GM12878 (cell line): ENCODE data around the gene CDON. TPM values are rescaled to one million over a fixed set of nuclear protein-coding genes. Genes with fewer than 3 reads are reported as not detected.

ENCODE experiments used
- ATAC-seq: fragments of 200-7000 bp; cut with Tn5 transposase; 3 replicates; pipeline ENCODE4 v1.9.1; 2020; ENCODE audit warnings: mild to moderate bottlenecking, moderate library complexity
- BruUV-seq: library from RNA; stranded (reverse); fragments of 400-500 nt; replicated peaks from 2 replicates; lab custom pipeline; 2021; lab: Mats Ljungman, UMichigan
- CTCF ChIA-PET: fragments of 300-600 bp; sonication (Branson Sonifier 250); formaldehyde crosslinking; extraction: SDS; loops from one replicate; lab custom pipeline; 2021; ENCODE audit warnings: inconsistent platforms; lab: Yijun Ruan, JAX
- POLR2A ChIA-PET: fragments of 350-600 bp; formaldehyde crosslinking; extraction: SDS; loops from one replicate; lab custom pipeline; 2021; ENCODE audit warnings: inconsistent platforms; lab: Charles Lee
- RAD21 ChIA-PET: fragments of 300-600 bp; sonication (Branson Sonifier 250); formaldehyde crosslinking; loops from one replicate; lab custom pipeline; 2023; ENCODE audit warnings: antibody characterized with exemption; ENCODE audit not compliant: unreplicated experiment; lab: Charles Lee
- SMC1A ChIA-PET: fragments of 300-600 bp; sonication (Branson Sonifier 250); formaldehyde crosslinking; loops from one replicate; lab custom pipeline; 2023; ENCODE audit not compliant: unreplicated experiment, uncharacterized antibody; lab: Charles Lee
- DNase-seq: peaks from one replicate; pipeline ENCODE4 v3.0.0-alpha.2; 2011; ENCODE audit warnings: low read depth, low spot score
- FAIRE-seq: peaks from 3 replicates; lab custom pipeline; 2011; peaks lifted over from hg19 to GRCh38; lab: Jason Lieb, UNC
- H2AFZ ChIP-seq: 2 replicates; pipeline ENCODE4 v1.6.0; 2011; ENCODE audit warnings: low read depth, low read length, control low read depth; ENCODE audit not compliant: control insufficient read depth
- H3K27ac ChIP-seq: 2 replicates; pipeline ENCODE4 v1.5.1; 2011; ENCODE audit warnings: control low read depth; ENCODE audit not compliant: control insufficient read depth, insufficient read depth
- H3K27me3 ChIP-seq, 2 experiments: replicated peaks in 1 of 2; 2 replicates each; pipeline versions ENCODE4 v1.6.0 to v1.6.1; 2011; ENCODE audit warnings: low read length in 1 of 2; ENCODE audit not compliant: control insufficient read depth in 2 of 2, insufficient read depth in 2 of 2
- H3K36me3 ChIP-seq, 2 experiments: 2 replicates each; pipeline ENCODE4 v1.5.1; 2011; ENCODE audit warnings: low read length in 1 of 2; ENCODE audit not compliant: control insufficient read depth in 2 of 2, insufficient read depth in 2 of 2
- H3K4me1 ChIP-seq: 2 replicates; pipeline ENCODE4 v1.6.1; 2011; ENCODE audit warnings: mild to moderate bottlenecking, low read length, moderate library complexity, mixed read lengths; ENCODE audit not compliant: control insufficient read depth, insufficient read depth
- H3K4me2 ChIP-seq: 2 replicates; pipeline ENCODE4 v1.6.0; 2011; ENCODE audit warnings: control low read depth; ENCODE audit not compliant: control insufficient read depth, insufficient read depth
- H3K4me3 ChIP-seq: fragments of 200-600 bp; sonication (generic); 2 replicates; pipeline ENCODE4 v1.5.1; 2016
- H3K79me2 ChIP-seq: 2 replicates; pipeline ENCODE4 v1.6.0; 2011; ENCODE audit warnings: low read length; ENCODE audit not compliant: control insufficient read depth, insufficient read depth
- H3K9ac ChIP-seq: 2 replicates; pipeline ENCODE4 v1.8.0; 2011; ENCODE audit warnings: low read length, control low read depth, mixed read lengths; ENCODE audit not compliant: control insufficient read depth, insufficient read depth
- H3K9me3 ChIP-seq: replicated peaks from 3 replicates; pipeline ENCODE4 v1.5.1; 2011; ENCODE audit warnings: mild to moderate bottlenecking, low read length; ENCODE audit not compliant: control insufficient read depth, insufficient read depth
- H4K20me1 ChIP-seq: 2 replicates; pipeline ENCODE4 v1.6.0; 2011; ENCODE audit not compliant: control insufficient read depth, insufficient read depth
- YBX1 ChIP-seq: fragments of 450-650 bp; IDR thresholded peaks from 2 replicates; pipeline ENCODE4 v1.6.1; 2016; ENCODE audit warnings: antibody characterized with exemption
- WGBS: methylation state at CpG from one replicate; pipeline ENCODE4 v1.1.6; 2016; ENCODE audit warnings: low lambda C conversion rate; ENCODE audit not compliant: insufficient replicate concordance, insufficient coverage; ENCODE audit errors: missing lambda C conversion rate; 5-methylcytosine and 5-hydroxymethylcytosine counted together
- in situ Hi-C: fragments of 300-500 bp; cut with MboI; formaldehyde crosslinking; loops from 9 replicates; pipeline ENCODE4 v1.14.3; 2018; ENCODE audit warnings: mixed read lengths
- intact Hi-C: fragments of 100-400 bp; cut with micrococcal nuclease; formaldehyde crosslinking; loops from one replicate; pipeline ENCODE4 v1.14.2; 2022; ENCODE audit not compliant: unreplicated experiment
- polyA plus RNA-seq, 11 experiments: library from polyadenylated mRNA; depleted of rRNA in 4 of 11; unstranded in 6 of 11; stranded (reverse) in 5 of 11; fragments of >200 nt; fragmentation: Nextera tagmentation in 4 of 11; fragmentation: Illumina TruSeq in 1 of 11; extraction: Ambion mirVana in 4 of 11; extraction: Trizol in 1 of 11; gene quantifications; 1 replicate in 1 of 11; 2 replicates in 10 of 11; pipeline versions ENCODE4 v1.2.1 to v1.2.3, GENCODE V29; 2011 to 2016; ENCODE audit warnings: inconsistent platforms in 2 of 11, missing spikeins in 2 of 11, low read depth in 1 of 11
- total RNA-seq, 4 experiments: library from RNA; depleted of rRNA in 3 of 4; stranded (reverse); fragments of >200 nt in 3 of 4; fragmentation: Illumina TruSeq in 1 of 4; extraction: Trizol in 1 of 4; gene quantifications; 2 replicates each; pipeline versions ENCODE4 v1.2.1 to v1.2.3, GENCODE V29; 2013 to 2021
- TF ChIP-seq, protein P1 (sequence below): fragments of 450-650 bp; IDR thresholded peaks from 2 replicates; pipeline ENCODE4 v1.6.1; 2016; ENCODE audit warnings: mild to moderate bottlenecking, moderate library complexity, borderline replicate concordance

CDON gene
- total and polyA plus RNA-seq, 10 of the 15 experiments (the other 5 are each of a cell fraction or from before 2014, with no cell fraction given): 0.07 to 4.2 (median 0.36) TPM

DNA sequence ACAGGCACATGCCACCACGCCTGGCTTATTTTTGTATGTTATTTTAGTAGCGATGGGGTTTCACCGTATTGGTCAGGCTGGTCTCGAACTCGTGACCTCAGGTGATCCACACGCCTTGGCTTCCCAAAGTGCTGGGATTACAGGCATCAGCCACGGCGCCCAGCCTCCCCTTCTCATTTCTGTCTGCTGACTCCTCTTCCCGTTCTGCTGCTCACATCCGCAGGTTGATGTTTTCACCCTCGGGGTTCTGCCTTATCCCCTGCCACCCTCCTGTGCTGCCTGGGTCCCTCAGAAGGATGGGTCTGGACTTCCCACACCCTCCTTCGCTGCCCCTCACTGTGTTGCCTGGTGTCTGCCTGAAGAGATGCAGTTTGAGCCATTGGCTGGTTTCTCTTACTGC lies 136.0 kb downstream of the CDON start:
- WGBS: 29% methylated on average over 12 of the region's 12 CpGs
- CTCF ChIA-PET: interaction anchor here (0.9 to 5.9 kb wide), 2 partner anchors 264 to 272 kb away, joined by 3 to 120 read pairs; no protein-coding TSS in a partner anchor

More for the DNA sequence above, 136.0 kb downstream of the CDON start:
- H3K4me3 ChIP-seq: no peak overlapping the region
- ChIA-PET POLR2A (no interaction called here), SMC1A (interaction anchor here (1.0 to 6.3 kb wide), 2 partner anchors 196 to 268 kb away, joined by 3 to 61 read pairs; no protein-coding TSS in a partner anchor), RAD21 (no interaction called here)
- H3K79me2 ChIP-seq: no peaks in the 10 kb centered on the region
- DNase-seq (no peak), ATAC-seq (no peak), FAIRE-seq (no peak)
- in situ Hi-C loops (no loop called here), intact Hi-C loops (loop anchor here (10.0 kb wide), 1 partner anchor 388 kb away; no protein-coding TSS in a partner anchor)
- no peak overlapping the region for H3K27ac ChIP-seq
- H3K4me1 ChIP-seq: no peaks in the 10 kb centered on the region
- no peaks in the 10 kb centered on the region for H4K20me1 ChIP-seq
- no peak overlapping the region for H3K9ac ChIP-seq
- H2AFZ ChIP-seq: no peak overlapping the region
- H3K9me3 ChIP-seq: no peaks in the 10 kb centered on the region
- H3K36me3 ChIP-seq: no peaks in the 10 kb centered on the region
- no TSS peak for BruUV-seq
- no peak overlapping the region for H3K4me2 ChIP-seq
- no peak for TF ChIP-seq YBX1
- TF ChIP-seq, protein P1, sequence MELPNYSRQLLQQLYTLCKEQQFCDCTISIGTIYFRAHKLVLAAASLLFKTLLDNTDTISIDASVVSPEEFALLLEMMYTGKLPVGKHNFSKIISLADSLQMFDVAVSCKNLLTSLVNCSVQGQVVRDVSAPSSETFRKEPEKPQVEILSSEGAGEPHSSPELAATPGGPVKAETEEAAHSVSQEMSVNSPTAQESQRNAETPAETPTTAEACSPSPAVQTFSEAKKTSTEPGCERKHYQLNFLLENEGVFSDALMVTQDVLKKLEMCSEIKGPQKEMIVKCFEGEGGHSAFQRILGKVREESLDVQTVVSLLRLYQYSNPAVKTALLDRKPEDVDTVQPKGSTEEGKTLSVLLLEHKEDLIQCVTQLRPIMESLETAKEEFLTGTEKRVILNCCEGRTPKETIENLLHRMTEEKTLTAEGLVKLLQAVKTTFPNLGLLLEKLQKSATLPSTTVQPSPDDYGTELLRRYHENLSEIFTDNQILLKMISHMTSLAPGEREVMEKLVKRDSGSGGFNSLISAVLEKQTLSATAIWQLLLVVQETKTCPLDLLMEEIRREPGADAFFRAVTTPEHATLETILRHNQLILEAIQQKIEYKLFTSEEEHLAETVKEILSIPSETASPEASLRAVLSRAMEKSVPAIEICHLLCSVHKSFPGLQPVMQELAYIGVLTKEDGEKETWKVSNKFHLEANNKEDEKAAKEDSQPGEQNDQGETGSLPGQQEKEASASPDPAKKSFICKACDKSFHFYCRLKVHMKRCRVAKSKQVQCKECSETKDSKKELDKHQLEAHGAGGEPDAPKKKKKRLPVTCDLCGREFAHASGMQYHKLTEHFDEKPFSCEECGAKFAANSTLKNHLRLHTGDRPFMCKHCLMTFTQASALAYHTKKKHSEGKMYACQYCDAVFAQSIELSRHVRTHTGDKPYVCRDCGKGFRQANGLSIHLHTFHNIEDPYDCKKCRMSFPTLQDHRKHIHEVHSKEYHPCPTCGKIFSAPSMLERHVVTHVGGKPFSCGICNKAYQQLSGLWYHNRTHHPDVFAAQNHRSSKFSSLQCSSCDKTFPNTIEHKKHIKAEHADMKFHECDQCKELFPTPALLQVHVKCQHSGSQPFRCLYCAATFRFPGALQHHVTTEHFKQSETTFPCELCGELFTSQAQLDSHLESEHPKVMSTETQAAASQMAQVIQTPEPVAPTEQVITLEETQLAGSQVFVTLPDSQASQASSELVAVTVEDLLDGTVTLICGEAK: no peak
- H3K27me3 ChIP-seq: no peaks in the 10 kb centered on the region; a peak in 1 of 4 replicates
